GM13976 (cell line): ENCODE results near the gene SMAP1.

Experiments used
- DNase-seq: peaks from one replicate; pipeline ENCODE4 v3.0.0; 2012; ENCODE audit warnings: low spot score
- in situ Hi-C: fragments of 300-500 bp; cut with MboI; formaldehyde crosslinking; loops from one replicate; pipeline ENCODE4 v1.12.0; 2022; ENCODE audit warnings: low sequenced_read_pairs, mixed read lengths, inconsistent platforms; ENCODE audit not compliant: unreplicated experiment
- TF ChIP-seq, protein P1 (sequence below): IDR thresholded peaks from 2 replicates; pipeline ENCODE4 v1.5.1; 2012; ENCODE audit warnings: borderline replicate concordance, mild to moderate bottlenecking; ENCODE audit not compliant: insufficient read depth; ENCODE audit errors: extremely low read depth, missing control alignments, control extremely low read depth

The SMAP1 gene

DNA sequence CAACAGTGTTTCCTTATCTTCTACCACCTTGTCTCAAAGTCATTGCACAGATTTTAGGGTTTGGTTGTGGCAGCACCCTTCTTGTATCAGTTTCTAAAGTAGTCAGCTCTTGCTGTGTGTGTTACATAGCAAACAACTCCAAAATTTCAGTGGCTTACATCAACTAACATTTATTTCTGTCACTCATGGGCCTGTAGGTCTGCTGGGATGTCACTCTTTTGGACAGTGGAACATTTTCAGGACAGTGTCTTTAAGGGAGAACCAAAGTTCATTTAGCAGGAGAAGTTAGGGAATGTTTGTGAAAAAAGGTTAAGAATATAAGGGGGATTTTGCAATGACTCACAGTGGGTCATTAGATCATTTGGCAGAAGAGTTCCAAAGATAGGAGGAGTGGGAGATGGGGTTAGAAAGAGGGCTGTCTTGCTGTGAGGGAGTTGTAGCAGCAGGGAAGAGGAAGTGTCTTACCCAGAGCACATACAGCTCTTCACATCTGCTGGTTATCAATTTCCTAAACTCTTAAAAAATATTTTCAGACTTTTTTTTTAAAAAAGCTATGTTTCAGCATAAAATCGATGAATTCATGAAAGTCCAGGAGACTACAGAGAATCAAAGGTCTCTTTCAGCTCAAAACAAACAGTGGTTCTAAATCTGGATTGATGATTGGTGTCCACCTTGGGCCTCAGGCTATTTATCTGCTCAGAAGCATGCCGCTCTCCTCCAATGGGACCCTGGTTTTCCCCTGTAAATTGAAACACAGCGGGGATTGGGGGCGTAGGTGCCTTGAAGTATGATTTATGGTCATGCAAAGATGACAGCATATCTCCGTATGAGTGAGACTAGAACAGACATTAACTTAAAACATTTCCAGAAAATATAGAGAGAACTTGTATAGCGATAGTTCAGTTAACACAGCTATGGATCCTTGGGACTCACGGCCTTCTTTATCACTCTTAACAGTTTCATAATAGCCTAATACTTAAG lies 171.9 kb downstream of the SMAP1 start:
- TF ChIP-seq, protein P1, sequence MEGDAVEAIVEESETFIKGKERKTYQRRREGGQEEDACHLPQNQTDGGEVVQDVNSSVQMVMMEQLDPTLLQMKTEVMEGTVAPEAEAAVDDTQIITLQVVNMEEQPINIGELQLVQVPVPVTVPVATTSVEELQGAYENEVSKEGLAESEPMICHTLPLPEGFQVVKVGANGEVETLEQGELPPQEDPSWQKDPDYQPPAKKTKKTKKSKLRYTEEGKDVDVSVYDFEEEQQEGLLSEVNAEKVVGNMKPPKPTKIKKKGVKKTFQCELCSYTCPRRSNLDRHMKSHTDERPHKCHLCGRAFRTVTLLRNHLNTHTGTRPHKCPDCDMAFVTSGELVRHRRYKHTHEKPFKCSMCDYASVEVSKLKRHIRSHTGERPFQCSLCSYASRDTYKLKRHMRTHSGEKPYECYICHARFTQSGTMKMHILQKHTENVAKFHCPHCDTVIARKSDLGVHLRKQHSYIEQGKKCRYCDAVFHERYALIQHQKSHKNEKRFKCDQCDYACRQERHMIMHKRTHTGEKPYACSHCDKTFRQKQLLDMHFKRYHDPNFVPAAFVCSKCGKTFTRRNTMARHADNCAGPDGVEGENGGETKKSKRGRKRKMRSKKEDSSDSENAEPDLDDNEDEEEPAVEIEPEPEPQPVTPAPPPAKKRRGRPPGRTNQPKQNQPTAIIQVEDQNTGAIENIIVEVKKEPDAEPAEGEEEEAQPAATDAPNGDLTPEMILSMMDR = no peak
- in situ Hi-C loops = no loop called here
- no peak for DNase-seq

DNA sequence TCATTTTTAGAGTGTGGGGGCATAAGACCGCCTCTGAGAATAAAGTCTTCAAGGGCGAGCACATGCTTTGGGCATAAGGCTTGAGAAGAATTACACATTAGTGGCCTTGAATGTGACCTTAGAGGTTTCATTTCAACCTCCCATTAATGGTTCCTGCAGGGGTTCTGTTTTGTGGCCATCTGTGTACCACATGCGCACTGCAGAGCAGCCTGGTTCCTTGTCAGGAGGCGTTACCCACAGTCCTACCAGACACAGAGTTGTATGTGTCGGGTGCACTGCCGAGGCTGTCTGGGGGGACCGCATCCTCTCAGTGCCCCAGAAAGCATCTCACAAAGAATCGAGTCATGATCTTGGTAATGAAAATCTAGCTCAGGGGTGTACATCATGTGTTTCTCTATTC lies 173.4 kb downstream of the SMAP1 start:
- DNase-seq = no peak
- in situ Hi-C loops = no loop called here
- TF ChIP-seq, protein P1 = no peak

DNA sequence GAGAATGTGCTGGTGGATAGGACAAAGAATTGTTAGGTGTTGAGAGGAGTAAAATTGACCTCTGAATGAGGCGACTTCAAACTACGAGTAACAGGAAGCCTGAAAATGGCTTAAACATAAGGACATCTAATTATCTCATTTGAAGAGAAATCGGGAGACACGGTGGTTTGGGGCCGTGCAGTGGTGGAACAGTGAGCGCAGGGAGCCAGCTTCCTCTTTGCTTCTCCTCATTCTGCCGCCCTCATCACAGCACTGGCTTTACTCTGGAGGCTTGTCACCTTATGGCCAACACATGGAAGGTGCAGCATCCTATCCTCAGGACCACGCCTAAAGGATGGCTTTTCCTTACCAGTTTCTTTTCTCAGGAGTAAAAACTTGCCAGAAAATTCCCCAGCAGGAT lies 174.9 kb downstream of the SMAP1 start:
- DNase-seq = no peak
- TF ChIP-seq, protein P1 = no peak
- in situ Hi-C loops = no loop called here

DNA sequence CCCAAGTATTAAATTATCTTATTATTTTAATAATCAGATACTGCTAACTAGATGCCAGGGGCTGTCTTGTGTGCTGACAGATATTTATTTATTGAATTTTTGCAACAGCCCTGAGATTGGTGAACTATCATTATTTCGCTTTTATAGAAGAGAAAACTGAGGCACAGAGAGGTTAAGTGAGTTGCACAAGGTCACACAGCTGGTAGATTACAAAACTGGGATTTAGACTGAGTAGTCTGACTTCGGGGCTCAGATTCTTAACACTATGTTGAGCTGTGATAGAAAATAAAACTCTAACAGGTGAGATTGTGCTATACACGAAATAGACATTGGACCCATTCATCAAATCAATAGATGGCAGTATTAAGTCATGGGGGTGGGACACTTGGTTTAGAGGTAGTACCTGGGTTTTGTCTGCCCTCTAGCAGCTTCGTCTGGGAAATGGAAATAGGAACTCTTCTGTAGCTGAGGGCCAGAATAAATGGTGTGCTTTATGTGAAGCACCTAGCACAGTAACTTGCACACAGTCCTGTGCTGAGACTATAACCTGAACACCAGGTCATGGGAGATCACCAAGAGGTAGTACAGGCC lies 175.7 kb downstream of the SMAP1 start:
- TF ChIP-seq, protein P1 = no peak
- no peak for DNase-seq

DNA sequence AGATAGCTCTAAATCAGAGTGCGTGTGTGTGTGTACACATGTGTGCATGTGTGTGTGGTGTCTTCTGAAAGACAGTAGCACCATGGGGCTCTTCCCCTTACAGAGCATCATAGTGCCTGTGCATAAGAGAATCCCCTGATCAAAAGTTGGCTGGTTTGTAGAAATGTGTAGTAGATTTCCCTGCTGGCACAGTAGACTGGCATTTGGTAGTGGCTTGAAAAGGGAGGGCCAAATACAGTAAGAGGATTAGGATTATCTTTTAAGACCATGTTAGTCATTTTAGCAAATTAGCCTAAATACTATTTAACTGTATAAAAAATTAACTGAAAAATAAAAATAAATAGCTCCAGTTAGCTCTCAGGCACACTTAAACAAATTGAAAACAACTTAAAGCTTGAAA lies 176.6 kb downstream of the SMAP1 start:
- in situ Hi-C loops = no loop called here
- DNase-seq = no peak

More for the DNA sequence above, 175.7 kb downstream of the SMAP1 start:
- in situ Hi-C loops = no loop called here

DNA sequence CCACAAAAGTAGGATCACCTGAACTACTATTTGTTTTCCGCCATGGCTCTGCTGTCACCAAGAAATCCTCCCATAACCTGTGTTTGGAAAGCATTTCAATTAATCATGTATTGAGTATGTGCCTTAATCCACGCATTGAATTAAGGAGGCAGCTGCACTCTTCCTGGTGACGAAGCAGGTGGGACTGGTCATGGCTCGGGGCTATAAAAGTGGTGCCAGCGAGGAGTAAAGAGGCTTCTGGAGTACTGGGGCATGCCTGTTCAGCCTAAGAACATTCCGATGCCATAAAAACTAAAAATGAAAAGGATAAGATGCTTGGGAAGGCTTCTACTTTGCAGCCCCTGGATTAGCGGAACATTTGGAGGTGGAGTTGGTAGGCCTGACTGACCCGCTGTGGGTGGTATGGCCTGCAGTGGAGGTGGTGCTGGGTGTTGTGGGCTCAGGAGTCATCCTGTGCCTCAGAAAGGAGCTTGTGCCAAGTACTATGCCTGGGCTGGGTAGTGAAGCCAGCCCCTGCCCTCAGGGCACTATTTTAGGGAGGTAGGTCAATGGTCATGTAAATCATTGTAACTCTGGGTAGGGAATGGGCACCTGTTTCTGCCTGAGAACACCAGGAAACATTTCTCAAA lies 178.6 kb downstream of the SMAP1 start:
- no peak for DNase-seq
- in situ Hi-C loops = no loop called here
- TF ChIP-seq, protein P1 = no peak

More for the DNA sequence above, 176.6 kb downstream of the SMAP1 start:
- TF ChIP-seq, protein P1 = no peak
